ENCODE data around the gene CDX2.

The CDX2 gene

DNA sequence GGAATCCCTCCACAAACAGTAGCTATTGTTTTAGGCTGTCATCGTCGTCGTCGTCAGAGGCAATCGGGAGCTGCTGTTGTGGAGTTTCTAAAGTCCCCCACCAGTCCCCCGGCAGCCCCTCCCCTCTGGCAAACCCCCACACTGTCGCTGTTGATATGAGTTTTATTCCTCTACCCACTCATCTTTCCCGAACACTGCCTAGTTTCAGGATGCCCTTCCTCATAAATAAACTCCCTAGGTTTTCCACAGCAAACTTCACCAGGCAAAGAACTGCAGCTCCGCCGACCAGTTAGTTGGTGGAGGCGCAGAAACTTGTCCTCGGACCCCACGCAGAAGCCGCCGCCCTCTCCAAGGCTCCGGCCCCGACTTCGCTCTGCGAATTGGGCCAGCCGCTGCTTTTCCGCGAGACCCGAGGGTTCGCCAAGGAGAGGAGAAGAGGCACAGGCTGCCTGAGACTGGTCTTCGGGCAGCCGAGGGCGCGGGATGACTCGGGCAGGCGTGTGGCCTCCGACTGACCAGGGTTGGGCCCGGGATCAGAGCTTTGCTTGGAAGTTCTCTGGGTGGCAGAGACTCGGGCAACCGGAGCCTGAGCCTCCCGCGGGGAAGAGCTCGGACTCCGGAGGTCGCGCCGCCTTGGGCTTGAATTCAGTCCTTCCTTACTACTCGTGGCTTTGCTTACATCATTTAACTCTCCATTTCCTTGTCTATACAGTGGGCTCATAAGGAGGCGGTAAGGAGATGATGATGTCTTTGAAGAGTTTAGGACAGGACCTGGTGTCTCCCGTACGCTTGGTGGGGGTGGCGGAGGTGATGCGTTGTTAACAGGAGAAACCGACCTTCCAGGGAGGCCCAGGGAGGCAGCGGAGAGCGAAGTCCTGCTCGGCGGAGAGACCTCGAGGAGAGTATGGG, 41.4 kb downstream of the CDX2 start:
- no peak for DNase-seq

DNA sequence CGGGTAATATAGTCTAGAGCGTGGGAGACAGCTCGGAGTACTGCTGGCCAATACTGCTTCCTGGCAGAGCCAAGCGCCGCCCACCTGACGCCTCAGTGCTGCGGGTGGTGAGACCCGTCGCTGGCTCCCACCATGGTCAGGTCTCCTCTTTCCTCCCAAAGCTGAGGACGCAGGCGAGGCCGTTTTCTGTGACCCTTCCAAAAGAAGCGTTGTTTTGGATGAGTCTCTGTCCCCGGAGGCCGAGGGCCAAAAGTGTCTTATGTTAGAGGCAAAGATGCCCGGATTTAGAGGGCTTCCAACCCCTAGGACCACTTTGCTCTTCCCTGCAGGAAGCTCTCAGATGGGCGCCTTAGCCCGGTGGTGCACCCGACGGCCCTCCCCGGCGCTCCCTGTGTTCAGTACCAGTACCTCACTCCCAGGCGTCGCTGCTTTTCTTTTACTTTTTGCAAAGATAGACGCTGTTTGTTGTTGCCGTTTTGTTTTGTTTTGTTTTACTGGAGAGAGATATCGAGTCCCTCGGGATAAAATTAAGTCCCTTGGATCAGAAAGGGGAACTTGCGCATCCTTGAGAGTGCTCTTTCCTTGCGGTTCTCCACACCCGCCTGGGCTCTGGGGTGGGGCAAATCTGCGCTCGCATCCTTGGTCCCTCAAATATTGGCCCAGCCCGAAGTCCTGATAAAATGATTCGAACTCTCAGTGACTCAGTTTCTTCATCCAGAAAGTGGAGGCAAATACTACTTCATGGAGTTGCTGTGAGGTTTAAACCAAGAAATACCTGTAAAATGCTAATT, 42.3 kb downstream of the CDX2 start:
- DNase-seq, result no peak

DNA sequence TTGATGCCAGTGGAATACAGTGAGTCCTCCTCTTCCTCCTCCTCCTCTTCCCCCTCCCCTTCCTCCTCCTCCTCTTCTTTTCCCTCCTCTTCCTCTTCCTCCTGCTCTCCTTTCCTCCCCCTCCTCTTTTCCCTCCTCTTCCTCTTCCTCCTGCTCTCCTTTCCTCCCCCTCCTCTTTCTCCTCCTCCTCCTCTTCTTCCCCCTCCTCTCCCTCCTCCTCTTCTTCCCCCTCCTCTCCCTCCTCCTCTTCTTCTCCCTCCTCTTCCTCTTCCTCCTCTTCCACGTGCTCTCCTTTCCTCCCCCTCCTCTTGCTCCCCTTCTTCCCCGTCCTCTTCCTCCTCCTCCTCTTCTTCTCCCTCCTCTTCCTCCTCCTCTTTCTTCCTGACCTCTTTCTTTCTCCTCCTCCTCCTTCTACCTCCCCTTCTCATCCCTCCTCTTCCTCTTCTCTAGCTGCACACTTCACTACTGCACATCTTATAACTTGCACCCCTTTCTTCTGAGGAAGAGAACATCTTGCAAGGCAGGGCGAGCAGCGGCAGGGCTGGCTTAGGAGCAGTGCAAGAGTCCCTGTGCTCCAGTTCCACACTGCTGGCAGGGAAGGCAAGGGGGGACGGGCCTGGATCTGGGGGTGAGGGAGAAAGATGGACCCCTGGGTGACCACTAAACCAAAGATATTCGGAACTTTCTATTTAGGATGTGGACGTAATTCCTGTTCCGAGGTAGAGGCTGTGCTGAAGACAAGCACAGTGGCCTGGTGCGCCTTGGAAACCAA, 43.7 kb downstream of the CDX2 start:
- no peak for DNase-seq

DNA sequence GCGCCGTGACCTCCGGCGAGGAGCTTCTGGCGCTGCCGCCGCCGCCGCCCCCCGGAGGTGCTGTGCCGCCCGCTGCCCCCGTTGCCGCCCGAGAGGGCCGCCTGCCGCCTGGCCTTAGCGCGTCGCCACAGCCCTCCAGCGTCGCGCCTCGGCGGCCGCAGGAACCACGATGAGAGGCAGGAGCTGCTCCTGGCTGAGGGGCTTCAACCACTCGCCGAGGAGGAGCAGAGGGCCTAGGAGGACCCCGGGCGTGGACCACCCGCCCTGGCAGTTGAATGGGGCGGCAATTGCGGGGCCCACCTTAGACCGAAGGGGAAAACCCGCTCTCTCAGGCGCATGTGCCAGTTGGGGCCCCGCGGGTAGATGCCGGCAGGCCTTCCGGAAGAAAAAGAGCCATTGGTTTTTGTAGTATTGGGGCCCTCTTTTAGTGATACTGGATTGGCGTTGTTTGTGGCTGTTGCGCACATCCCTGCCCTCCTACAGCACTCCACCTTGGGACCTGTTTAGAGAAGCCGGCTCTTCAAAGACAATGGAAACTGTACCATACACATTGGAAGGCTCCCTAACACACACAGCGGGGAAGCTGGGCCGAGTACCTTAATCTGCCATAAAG, 44.5 kb downstream of the CDX2 start:
- no peak for DNase-seq

DNA sequence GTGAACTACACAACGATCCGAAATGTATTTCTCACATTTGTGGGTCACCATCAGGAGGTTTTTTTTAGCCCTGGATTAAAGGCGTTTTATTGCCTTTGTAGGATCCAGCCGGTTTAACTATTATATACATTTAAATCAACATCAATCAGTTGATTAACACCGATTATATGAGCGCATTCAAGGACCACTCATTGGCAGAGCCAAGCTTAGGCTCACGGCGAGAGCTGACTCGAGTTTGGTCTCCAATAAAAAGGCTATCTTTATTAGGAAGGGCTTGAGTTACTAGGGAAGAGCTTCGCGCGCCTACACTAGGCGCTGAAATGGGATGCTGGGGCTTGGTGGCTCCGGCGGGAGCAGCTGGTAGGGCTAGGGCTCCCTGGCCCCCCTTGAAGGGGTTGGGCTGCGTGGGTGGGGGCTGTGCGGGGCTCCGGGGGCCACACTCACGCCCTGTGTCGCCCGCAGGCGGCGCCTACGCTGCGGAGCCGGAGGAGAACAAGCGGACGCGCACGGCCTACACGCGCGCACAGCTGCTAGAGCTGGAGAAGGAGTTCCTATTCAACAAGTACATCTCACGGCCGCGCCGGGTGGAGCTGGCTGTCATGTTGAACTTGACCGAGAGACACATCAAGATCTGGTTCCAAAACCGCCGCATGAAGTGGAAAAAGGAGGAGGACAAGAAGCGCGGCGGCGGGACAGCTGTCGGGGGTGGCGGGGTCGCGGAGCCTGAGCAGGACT, 45.2 kb downstream of the CDX2 start:
- DNase-seq, result no peak

DNA sequence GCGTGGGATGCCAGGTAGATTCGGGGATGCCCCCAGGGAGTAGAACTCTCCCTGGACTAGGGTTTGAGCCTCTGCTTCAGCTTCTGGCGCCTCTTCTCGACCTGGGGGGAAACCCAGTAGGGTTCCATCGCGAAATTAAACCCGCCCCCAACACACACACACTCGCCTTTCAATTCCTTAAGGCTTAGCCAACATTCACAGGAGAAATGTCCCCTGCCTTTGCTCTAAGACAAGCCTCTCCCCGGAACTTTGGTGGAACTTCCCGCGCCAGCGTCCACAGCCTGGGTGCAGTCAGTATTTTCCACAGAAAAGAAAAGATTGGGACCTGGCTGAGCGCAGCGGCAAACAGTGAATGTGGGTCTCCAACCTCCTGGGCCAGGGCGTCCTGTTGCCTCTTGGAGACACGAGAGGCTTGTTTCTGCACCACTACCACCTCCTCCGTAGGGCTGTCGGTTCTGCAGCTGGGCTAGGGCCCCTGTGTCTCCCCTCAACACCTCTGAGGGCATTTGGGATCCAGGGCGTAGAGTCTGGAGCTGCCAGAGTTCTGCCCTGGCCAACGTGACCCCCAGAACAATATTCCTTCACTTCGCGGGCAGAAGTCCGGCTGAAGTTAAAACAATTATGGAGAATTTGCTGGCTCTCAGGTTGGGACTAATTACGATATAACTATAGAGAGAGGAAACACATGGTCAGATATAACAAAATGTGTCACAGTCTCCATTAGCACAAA, 46.1 kb downstream of the CDX2 start:
- DNase-seq, result no peak

DNA sequence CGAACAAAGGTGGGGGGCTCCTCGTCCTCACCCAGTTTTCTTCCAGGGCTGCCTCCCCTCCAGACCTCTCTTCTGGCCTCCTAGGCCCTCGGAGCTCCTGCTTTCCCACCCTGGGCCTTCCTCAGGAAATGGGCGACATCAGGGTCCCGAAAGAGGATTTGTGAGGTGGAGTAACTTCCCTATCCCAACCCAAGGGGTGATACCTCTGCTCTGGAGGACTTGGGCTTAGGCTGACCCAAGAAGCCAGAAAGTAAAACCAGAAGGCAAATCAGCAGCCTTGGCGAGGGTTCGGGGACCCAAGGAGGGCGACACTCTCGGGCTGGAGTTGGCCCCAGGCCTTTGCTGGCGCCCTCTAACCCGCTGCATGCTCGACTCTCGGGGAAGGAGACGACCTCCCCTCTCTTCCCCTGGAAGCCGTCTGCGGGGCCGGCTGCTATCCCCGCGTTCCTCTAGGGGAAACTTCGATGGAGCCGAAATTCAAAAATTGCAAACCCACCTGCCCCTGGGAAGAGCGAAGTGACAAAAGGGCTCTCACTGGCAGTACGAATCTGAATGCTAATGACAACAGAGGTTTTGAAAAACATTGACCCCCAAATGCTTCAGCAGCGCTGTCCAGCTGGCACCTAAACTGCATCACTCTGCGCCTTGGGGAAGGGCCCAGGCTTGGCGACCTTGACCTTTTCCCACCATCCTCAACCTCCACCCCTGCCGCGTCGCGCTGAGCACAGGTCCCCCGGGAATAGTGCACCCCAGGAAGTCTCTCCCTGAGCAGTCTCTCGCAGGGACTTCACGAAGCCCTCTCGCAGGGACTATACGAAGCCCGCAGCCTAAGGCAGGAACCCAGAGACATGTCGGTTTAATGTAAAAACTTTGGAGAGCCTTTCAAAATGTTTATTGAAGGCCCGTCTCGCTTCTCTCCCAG, 46.9 kb downstream of the CDX2 start:
- no peak for DNase-seq

DNA sequence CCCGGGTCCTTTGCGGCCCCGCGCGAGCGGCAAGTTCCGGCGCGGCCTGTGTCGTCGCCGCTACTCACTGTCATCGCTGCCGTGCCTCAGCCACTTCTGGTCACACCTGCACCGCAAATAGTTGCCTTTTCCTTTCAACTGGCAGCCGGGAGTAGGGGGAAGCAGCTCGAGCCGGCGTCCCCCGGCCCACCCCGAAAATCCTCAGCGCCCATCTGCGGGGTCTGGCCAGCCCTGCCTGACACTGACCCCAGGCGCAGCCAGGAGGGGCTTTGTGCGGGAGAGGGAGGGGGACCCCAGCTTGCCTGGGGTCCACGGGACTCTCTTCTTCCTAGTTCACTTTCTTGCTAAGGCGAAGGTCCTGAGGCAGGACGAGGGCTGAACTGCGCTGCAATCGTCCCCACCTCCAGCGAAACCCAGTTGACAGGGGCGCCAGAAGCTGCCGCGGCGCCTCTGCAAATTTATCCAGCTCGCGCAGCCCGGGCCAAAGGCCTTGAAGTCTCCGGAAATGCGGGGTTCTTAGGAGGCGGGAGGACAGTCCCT, 47.6 kb downstream of the CDX2 start:
- no peak for DNase-seq

DNA sequence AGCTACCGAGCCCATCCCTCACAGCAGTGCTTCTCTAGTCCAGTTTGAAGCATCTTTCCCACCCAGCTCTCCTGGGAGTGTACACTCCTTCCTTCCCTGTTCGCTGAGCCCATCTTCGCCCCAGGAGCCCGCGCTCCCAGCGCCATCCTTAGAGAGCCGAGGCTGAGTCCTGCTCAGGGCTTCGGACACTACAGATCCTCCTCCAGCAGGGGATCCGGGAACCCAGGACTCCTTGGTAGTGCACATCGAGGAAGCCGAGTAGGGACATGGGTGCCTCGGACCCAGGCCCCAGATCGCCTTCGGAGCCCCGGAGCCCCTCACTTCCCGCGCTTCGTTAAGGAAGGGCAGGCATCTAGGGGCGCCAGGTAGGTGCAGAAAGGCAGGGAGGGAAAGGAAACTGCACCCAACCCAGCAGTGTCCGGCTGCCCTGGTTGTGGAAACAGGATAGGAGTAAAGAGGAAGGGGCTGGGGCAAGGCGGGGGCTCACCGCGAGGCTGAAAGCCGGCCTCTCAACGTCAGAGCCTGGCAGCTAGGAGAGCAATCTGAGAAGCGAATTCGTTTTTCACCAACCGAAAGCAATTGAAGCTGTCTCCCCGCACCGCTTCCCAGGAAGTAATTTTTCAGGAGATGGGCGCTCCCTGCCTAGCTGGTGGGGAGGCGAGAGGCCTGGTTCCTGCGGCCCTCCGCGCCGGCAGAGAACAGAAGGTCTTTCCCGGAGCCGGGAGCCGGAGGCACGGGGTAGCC, 48.3 kb downstream of the CDX2 start:
- no peak for DNase-seq

DNA sequence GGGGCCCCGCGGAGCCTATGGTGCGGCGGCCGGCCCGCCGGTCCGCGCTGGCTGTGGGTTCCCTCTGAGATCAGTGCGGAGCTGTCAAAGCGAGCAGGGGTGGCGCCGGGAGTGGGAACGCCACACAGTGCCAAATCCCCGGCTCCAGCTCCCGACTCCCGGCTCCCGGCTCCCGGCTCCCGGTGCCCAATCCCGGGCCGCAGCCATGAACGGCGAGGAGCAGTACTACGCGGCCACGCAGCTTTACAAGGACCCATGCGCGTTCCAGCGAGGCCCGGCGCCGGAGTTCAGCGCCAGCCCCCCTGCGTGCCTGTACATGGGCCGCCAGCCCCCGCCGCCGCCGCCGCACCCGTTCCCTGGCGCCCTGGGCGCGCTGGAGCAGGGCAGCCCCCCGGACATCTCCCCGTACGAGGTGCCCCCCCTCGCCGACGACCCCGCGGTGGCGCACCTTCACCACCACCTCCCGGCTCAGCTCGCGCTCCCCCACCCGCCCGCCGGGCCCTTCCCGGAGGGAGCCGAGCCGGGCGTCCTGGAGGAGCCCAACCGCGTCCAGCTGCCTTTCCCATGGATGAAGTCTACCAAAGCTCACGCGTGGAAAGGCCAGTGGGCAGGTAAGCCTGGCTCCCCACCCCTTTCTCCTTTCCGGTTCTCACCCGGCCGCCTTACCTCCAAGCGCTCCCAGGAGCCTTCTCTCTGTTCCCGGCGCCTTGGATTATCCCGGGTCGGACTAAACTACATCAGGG, 49.0 kb downstream of the CDX2 start, which contains the start of gene PDX1:
PDX1 (plus strand) TSS at position 67 of the 743 bp plus-strand sequence; CDS start at position 206, 139 bp downstream.
- DNase-seq, result no peak

DNA sequence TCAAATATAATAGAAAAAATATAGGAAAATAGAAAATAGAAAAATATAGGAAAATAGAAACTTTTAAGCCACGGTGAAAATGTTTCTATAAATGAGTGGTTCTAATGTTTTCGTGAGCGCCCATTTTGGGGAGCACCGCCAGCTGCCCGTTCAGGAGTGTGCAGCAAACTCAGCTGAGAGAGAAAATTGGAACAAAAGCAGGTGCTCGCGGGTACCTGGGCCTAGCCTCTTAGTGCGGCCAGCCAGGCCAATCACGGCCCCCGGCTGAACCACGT, 49.5 kb downstream of the CDX2 start:
- no peak for DNase-seq

DNA sequence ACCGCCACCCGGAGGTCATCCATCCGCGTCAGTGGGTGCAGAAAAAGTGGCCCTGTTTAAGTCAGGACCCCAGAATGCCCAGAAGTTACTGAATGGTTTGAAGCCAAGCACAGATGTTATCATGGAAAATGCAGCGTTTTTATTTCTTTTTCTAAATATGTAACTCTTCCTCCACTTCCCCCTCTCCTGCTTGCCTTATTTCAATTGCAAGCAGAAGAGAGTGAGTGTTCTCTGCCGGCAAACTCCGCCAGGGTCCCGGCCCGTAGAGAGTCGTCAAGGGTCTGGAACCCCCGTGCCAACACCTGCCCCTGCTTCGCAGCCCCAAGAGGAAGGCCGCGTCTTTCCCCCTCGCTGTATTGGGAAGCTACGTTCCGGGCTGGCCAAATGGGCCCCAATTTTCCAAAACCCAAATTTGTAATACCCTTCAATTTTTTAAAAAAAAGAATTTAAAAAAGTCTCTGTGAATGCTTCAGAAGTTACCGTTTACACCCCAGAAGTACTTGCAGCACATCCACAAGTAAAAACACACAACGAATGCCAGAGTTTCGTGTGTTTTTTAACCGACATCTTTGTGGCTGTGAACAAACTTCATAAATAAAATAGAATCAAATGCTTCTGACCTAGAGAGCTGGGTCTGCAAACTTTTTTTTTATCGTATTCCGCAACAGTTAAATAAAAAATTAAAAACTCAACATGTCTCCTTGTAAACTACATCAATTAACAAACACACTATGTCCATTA, 50.0 kb downstream of the CDX2 start:
- DNase-seq, result no peak

DNA sequence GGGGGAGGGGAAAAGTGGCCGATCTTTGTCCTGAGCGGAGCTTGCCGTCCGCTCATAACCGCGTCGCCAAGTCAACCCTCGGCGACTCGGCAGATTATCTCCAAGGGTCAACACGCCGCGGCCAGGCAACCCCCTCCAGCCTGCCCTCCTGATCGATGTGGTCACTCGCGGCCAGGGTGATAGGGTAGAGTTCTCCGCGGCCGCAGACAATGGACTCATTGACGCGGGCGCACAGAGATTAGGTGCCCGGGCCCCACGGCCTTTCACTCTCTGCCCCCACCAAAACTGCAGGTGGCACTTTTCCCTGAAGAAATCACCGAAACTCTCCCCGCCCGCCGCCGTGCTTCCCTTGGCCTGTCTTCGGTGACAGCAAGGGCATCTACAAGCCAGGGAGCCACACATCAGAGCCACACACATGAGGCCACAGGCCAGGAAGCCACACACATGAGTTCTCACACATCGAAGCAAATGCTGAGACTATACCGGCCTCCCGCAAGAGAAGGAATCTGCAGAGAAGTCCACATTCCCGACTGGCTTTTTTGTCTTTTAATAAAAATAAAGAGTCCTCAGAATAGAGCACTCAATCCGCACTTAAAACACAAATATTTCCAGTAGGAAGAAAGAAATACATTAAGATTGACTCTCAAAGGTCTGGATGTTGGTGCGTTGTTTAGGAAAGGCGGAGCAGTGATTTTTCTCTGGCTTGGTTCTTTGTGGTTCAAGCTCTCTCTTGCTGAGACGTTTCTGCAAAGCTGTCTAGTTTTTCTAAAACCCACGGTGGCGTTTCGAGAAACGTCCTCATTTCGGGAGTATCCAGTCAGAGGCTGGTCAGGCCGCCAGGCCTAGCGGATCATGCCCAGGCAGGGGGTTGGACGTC, 50.8 kb downstream of the CDX2 start:
- no peak for DNase-seq

DNA sequence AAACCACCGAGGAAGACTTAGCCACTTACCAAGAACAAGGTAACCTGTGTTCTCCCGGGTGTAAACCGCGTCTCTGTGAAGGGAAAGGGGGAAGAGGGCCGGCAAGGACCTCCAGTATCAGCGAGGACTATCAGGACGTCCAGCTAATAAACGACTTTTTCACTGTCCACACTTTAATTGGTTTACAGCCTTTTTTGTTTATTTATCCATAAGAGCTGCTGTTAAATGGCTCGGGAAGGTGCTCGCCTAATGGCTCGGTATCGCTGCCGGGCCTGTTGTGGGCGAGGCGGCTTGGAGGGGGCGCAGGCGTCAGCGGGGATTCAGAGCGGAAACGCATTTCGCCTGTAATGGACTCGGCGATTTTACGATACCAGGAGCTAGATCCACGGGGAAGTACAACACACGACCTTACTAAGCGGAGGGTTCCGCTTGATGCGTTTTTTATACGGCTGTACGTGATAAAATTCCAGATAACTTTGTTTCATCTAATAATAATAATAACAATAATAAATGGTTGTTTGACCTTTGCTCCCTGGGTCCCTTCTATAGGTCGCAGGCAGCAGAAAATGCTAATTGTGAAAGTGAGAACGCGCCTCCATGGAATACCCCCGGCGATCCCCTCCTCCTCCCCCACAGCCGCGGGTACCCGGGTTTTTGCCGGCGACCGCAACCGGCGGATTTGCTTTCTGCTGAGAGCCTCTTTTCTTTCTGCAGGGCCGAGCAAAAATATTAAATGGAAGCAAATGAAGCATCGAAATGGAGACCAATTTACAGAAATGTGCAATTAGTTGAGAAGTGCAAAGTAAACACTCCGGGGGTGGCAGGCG, 51.8 kb downstream of the CDX2 start:
- no peak for DNase-seq

DNA sequence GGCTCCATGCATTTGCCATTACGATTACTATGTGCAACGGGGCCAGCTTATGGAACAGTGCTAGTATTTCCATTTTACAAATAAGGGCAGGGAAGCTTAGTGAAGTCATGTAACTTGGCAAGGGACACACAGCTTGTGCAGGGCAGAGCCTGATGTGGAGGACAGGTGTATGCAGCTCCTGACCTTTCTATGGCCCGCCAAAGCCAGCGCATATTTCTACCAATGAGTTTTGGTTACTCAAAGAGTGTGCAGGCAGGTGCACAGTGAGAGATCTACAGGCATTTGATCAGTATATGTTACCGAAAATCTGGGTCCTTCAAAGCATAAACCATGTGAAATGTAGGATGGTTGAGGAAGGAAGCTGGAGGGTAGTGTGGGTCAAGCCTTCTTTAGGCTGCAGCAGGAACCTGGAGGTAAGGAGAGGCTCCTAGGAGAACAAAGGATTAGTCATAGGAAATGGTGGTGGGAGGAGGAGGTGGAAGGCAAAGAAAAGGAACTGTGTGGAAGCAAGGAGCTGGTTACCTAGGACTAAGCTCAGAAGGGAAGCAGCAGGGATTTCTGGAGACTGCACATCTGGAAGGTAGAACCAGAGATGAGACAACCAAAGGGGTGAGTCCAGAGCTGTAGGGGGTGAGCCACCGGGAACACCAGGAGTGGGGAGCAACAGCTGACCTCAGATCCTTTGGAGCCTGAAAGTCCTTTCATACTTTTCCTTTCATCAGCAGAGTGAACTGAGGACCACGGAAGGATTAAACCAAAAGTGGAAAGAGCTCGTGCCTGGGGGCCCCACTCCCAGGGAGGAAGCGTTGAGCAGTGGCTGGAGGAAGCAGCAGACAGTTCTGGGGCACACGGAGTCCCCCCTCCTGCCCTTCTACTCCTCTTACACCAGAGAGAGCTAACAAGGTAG, 53.6 kb downstream of the CDX2 start:
- DNase-seq, result no peak
